ENCODE measurements around the gene GHRHR. TPM values are rescaled to one million over a fixed set of nuclear protein-coding genes. Genes with fewer than 3 reads are reported as not detected.
A peak's percentile ranks its signal among the peaks of the same experiment; 100 is the strongest.

GHRHR gene
- total and polyA plus RNA-seq, 11 donors = not detected

GRCh38 chr7:30977896-30978564 is 14.3 kb downstream of the GHRHR start:
- Histone ChIP-seq H3K27me3 (peaks cover 0 to 4% (median 0%) of the 10 kb centered on the region in 9 donors), H3K27ac (no peak overlapping the region), H3K9me3 (no peaks in the 10 kb centered on the region), H3K4me1 (peaks cover 0 to 9% (median 0%) of the 10 kb centered on the region in 12 donors), H3K4me3 (no peak overlapping the region), H3K36me3 (no peaks in the 10 kb centered on the region)
- intact Hi-C loops (cut with DNase I) = loop anchor here in 8 of 10 donors (2.0 to 5.0 kb wide), 6 partner anchors 36 to 654 kb away; no protein-coding TSS in a partner anchor
- DNase-seq = peak in 2 of 5 donors; percentile 8 to 52
- TF ChIP-seq CTCF (IDR thresholded peaks at IDR 0.05) (peak; percentile 25 to 54 (median 44)), POLR2A (IDR thresholded peaks at IDR 0.05) (no peak)
- WGBS, 4 donors = 35 to 56% (median 47%) methylated on average over 9 of the region's 9 CpGs
- peak in 2 of 4 donors; percentile 19 to 29 for ATAC-seq

GRCh38 chr7:30979027-30979426 is 15.3 kb downstream of the GHRHR start:
- peaks cover 0 to 13% (median 4%) of the 10 kb centered on the region in 12 donors for H3K4me1 ChIP-seq
- no peak for ATAC-seq
- intact Hi-C loops (cut with DNase I) = loop anchor here in 7 of 10 donors (5.0 kb wide), 5 partner anchors 37 to 653 kb away; no protein-coding TSS in a partner anchor
- no peaks in the 10 kb centered on the region for H3K9me3 ChIP-seq
- H3K27me3 ChIP-seq = peaks cover 0 to 7% (median 0%) of the 10 kb centered on the region in 9 donors
- H3K4me3 ChIP-seq = no peak overlapping the region
- 66 to 76% (median 68%) methylated on average over 10 to 11 of the region's 11 CpGs for WGBS, 4 donors
- H3K36me3 ChIP-seq = no peaks in the 10 kb centered on the region
- no peak overlapping the region for H3K27ac ChIP-seq
- no peak for DNase-seq
- no peak for TF ChIP-seq POLR2A (IDR thresholded peaks at IDR 0.05)
- no peak for TF ChIP-seq CTCF (IDR thresholded peaks at IDR 0.05)

- H3K4me3 ChIP-seq = no peak overlapping the region
- 66 to 82% (median 68%) methylated on average over 7 of the region's 7 CpGs for WGBS, 4 donors
- no peak for TF ChIP-seq CTCF (IDR thresholded peaks at IDR 0.05)
- TF ChIP-seq POLR2A (IDR thresholded peaks at IDR 0.05) = no peak
- H3K4me1 ChIP-seq = peaks cover 0 to 8% (median 0%) of the 10 kb centered on the region in 12 donors
- no peak overlapping the region for H3K27ac ChIP-seq
- no peaks in the 10 kb centered on the region for H3K9me3 ChIP-seq
- peaks cover 0 to 15% (median 0%) of the 10 kb centered on the region in 9 donors for H3K27me3 ChIP-seq
- H3K36me3 ChIP-seq = no peaks in the 10 kb centered on the region
- DNase-seq (no peak), ATAC-seq (no peak)
- intact Hi-C loops (cut with DNase I) = loop anchor here in 2 of 10 donors (5.0 to 10.0 kb wide), 3 partner anchors 72 to 655 kb away; partner anchors contain the start of gene ADCYAP1R1 (in 1 of the 2)
Observed at GRCh38 chr7:30980194-30980593, 16.4 kb downstream of the GHRHR start.

GRCh38 chr7:30980751-30981150 is 17.0 kb downstream of the GHRHR start:
- intact Hi-C loops (cut with DNase I) = loop anchor here in 2 of 10 donors (5.0 to 10.0 kb wide), 3 partner anchors 72 to 654 kb away; partner anchors contain the start of gene ADCYAP1R1 (in 1 of the 2)
- Histone ChIP-seq H3K27ac (no peak overlapping the region), H3K9me3 (no peaks in the 10 kb centered on the region), H3K4me1 (peaks cover 0 to 8% (median 0%) of the 10 kb centered on the region in 12 donors), H3K4me3 (no peak overlapping the region), H3K36me3 (no peaks in the 10 kb centered on the region), H3K27me3 (peaks cover 0 to 15% (median 0%) of the 10 kb centered on the region in 9 donors)
- 83 to 94% (median 86%) methylated on average over 5 of the region's 5 CpGs for WGBS, 4 donors
- no peak for ATAC-seq
- TF ChIP-seq CTCF (IDR thresholded peaks at IDR 0.05) = no peak
- TF ChIP-seq POLR2A (IDR thresholded peaks at IDR 0.05) = no peak
- no peak for DNase-seq

All from heart left ventricle (tissue), 16 donors.